Activated CD4-positive, CD25-positive, alpha-beta regulatory T cell treated with anti-CD3 and anti-CD28 coated beads, Interleukin-2, amount 50 U/mL, for 16 hours (primary cell): ENCODE data around the gene RGS7.
"Not testable (repeated sequence)": the region's sequence is repeated elsewhere in the genome, so short reads cannot be mapped to it uniquely, and the experiment has no call there.

Experiments used
- DNase-seq: peaks from one replicate; pipeline ENCODE4 v3.0.0-alpha.2; 2020; ENCODE audit warnings: low read depth, low spot score

Gene RGS7

GRCh38 chr1:240991230-240991629 is 365.8 kb downstream of the RGS7 start:
- DNase-seq: no peak

- no peak for DNase-seq
Observed at GRCh38 chr1:240987928-240988327, 369.1 kb downstream of the RGS7 start.

- DNase-seq: no peak
Observed at GRCh38 chr1:240985081-240985480, 371.9 kb downstream of the RGS7 start.

GRCh38 chr1:240980342-240980741 is 376.7 kb downstream of the RGS7 start:
- no peak for DNase-seq

DNA sequence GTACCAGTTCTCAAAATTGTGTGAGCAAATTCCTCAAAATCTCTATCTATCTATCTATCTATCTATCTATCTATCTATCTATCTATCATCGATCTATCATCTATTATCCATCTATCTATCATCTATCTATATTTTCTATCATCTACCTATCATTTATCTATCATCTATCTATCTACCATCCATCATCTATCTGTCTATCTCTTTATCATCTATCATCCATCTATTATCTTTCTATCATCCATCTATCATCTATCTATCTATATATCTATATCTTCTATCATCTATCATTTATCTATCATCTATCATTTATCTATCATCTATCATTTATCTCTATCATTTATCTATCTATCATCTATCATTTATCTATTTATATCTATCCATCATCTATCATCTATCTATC is 380.3 kb downstream of the RGS7 start:
- DNase-seq: no peak

GRCh38 chr1:240973875-240974274 is 383.1 kb downstream of the RGS7 start:
- DNase-seq: no peak

DNA sequence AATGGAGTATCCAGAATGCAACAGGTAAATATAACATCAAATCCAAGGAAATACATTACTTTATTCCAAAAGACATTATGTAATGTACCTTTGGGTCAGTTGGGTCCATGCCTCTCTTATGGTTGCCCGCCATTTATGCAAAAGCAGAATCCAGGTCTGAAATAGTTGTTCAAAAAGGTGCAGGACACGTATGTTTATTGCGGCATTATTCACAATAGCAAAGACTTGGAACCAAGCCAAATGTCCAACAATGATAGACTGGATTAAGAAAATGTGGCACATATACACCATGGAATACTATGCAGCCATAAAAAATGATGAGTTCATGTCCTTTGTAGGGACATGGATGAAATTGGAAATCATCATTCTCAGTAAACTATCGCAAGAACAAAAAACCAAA is 384.9 kb downstream of the RGS7 start:
- not testable (repeated sequence) for DNase-seq

- no peak for DNase-seq
Observed at GRCh38 chr1:240970253-240970652, 386.8 kb downstream of the RGS7 start.

DNA sequence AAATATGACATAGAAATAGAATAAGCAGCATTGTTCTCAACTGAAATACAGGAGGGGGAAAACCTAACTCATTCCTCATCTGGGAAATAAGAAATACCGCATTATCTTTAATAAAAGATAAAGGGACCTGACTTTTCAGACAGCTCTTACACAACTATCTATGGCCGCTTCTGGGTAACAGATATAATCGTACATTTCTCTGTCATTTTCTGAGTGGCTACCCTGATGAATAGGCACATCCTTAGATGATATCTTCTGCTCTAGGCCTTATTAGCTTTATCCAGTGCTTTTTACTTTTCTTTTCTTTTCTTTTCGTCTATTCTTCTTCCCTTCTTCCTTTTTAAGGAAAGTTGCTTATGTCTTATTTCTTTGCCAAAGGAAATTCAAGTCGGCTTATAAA is 388.1 kb downstream of the RGS7 start:
- DNase-seq: no peak

DNA sequence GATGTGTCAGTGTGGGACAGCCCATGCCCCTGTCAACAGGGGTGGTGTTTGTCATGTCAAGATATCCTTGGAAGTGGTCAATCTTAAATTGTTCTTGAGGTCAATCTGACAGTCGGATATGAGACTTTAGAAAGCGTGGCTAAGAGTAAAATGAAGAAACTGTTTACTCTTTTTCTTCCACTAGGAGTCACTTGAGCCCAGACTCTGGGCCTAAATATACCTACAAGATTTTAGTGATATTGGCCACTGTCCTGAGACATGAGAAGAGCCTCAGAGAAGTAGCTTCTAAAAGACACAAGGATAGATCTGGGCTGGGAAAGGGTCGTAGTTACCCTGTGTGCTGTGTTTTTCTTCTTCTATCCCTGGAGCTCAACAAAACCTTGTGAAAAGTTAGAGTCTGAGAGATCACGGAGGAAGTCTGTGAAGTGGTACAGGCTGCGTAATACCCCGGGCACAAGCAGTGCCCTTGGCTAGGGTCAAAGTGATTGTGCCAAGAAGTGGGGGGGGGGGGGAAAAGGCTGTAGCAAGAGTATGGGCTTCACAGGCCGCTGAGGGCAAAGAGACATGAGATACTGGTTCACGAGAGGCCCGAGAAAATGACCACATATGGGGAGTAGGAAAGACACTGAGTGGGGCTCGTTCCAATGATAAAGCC is 389.8 kb downstream of the RGS7 start:
- no peak for DNase-seq

GRCh38 chr1:240965581-240966091 is 391.4 kb downstream of the RGS7 start:
- no peak for DNase-seq

DNA sequence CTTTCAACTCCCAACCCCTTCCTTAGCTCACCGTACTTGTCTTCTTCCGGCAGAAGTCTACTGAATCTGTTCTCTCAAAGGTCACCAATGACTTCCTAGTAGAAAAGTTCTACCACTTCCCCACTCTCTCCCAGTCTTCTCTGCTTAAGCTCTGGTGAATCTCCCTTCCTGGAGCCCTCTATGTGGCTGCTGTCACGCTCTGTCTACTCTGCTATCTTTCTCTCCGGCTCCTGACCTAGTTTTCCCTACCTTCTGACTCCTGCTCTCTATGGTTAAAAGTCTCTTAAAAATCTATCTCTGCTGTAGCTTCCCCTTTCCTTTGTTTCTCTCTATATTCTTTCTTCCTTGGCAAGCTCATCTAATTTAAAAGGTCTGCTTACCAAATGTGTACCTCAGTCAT is 394.9 kb downstream of the RGS7 start:
- no peak for DNase-seq

DNA sequence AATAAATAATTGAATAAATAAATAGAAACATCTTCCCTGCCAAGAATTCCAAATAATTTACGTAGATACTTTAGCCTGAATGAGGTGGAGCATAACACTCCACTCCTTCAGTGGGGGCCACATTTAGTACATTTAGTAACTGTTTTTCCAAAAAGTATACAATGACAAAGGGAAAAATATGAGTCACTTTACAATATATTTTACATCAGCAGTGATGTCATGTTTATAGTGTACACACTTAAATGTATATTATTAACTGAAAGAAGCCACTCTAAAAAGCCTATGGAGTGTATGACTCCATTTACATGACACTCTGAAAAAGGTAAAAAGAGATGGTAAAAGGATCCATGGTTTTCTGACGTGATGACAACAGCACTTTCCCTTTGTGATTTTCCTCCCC is 400.6 kb downstream of the RGS7 start:
- DNase-seq: no peak

DNA sequence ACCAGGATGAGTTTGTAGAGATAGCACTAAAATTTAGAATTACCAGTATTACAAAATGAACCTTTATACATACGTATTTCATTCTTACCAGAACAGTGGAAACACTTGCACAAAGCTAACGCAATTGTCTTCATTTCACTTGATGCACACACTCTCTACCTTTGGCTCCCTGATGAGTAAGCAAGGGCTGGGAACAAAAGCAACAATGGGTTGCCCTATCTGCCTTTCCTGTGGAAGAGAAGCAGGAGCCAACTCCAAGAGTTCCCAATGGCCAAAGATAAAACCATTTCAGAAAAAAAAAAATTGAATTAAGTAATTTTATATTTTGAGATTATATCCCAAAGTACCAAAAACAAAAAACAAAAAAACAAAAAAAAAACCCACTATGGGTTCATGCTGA is 401.0 kb downstream of the RGS7 start:
- DNase-seq: no peak

DNA sequence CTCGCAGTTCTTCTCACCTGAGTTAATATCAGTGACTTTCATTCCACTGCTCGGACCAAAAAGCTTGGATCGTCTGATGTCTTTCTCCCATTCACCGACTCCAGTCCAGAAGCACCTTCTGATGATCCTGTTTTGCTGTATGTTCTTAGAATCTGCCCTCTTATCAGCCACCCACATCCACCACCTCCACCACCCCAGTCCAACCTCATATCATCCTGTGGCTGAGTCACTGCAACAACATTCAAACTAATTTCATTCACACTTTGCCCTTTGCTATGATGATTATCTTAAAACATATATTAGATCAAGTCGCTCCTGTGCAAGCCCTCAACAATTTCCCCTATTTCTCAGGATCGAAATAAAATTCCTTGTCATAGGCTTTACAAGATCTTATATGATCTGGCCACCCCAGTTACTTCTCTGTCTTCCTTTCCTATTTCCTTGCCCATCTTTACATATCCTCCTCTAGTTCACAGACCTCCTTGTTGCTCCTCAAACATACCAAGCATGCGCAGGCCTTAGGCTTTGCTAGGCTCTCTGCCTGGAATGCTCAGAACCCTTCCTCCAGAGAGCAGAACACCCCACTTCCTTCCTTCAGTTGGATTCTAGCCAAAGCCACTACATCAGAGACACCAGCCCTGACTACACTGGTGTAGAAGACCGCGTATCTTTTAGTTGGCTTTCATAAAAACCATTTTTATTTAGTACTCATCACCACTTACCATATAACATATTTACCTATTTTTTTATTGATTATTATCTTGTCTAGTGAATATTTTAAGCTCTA is 409.4 kb downstream of the RGS7 start:
- no peak for DNase-seq

DNA sequence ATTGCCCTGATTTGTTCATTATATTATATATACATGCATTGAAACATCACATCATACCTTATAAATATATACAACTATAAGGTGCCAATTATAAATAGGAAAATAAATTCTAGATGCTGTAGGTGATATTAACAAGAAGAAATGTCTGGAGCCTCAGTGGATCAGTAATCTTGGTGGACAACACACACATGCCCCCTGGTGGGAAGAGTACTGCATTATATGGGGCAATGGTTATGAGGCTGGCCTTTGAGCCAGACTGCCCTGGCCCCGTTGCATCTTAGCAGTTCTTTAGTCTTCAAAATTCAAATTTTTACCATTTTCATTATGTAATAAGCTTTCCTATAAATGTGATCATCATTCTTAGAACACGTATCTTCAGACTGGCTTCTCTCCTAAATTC is 410.1 kb downstream of the RGS7 start:
- no peak for DNase-seq

GRCh38 chr1:240942901-240943300 is 414.1 kb downstream of the RGS7 start:
- DNase-seq: no peak

DNA sequence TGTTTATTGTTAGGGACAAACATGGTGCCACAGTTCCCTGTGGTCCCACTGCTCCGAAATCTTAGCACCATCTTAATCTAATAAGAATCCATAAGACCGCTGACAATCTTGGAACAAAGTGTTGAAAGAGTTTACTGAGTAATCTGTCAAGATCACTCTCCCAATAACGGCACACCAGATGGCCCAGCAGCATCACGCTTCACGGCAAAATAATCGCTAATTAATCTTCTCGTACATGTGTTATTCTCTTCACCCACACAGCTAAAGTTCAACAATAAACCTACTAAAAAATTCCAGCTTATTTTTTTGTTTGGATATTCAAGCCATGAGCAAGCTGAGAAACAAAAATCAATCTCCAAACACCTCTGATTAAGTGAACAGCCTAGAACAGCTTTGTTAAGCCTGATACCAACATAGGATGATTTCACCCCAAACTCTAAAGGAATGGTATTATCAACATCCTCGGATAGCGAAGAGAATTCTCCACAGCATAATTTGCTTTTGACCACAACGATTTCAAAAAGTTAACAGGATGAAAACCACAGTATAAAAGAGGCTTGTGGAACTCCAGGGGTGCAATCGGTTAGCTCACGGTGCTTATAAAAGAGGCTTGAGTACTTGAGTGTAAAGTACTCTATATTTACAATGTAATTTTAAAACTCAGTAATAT is 415.2 kb downstream of the RGS7 start:
- no peak for DNase-seq

DNA sequence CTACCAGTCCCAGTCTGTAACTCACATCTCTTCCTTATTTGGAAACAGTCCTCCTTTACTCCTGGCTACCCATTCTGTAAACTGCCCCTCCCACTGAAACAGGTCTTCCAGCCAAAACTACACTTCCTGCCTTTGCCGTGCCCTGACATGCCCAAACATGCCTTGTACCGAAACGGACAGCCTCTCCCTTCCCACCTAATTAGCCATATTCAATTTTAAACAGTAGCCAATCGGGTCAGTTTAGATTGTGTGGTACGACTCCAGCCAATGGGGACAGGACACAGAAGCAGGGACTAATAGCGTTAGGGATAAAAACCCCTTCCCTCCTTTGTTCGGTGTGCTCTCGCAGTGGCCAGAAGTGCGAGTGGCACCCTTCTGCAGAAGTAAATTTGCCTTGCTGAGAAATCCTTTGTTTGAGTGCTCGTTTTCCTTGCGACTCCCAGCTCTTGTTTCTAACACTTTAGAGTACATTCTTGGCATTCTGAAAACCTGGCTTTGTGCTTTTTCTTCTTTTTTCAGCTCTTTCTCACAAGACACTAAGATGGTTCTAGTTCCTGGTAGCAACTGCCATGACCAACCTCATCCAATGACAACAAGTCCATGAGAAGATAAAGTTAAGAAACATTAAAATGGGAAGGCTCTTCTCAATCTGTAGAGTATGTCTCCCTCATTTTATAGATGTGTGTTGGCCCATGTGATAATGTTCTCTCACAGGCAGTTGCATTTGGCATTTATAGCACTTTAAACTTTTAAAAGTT is 419.9 kb downstream of the RGS7 start:
- no peak for DNase-seq

GRCh38 chr1:240935920-240936319 is 421.1 kb downstream of the RGS7 start:
- DNase-seq: no peak

- no peak for DNase-seq
Observed at GRCh38 chr1:240931031-240931430, 426.0 kb downstream of the RGS7 start.

DNA sequence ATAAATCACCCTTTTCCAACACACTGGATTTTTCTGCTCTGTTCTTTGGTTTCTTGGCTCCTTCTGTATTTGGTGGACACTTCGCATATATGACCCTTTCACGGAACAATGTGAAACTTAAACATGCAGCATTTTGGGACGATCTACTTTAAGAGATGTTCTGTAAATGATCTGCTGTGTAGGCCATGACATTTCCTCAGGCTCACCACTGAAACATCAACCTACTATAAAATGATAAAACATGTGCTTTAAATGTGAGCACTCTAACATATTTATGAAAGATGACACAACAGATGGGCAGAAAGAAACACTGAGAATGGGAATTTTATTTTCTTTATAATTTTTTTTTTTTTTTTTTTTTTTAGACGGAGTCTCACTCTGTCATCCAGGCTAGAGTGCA is 428.7 kb downstream of the RGS7 start:
- DNase-seq: no peak
